Activated CD4-positive, alpha-beta T cell treated with anti-CD3 and anti-CD28 coated beads, Interleukin-2, amount 10 ng/mL, durations not matched to agents 24 days and 14 days (primary cell): ENCODE measurements around the gene FOXN3. TPM values are rescaled to one million over a fixed set of nuclear protein-coding genes. Genes with fewer than 3 reads are reported as not detected.
A peak's percentile ranks its signal among the peaks of the same experiment; 100 is the strongest.

Experiments
- DNase-seq: peaks from one replicate; pipeline ENCODE4 v3.0.0; 2022
- H3K27ac Mint-ChIP-seq: one replicate; pipeline ENCODE4 v1.8.0; 2022; ENCODE audit warnings: mild to moderate bottlenecking, mixed read lengths
- H3K27me3 Mint-ChIP-seq: one replicate; pipeline ENCODE4 v1.8.0; 2022; ENCODE audit warnings: mixed read lengths
- H3K36me3 Mint-ChIP-seq: one replicate; pipeline ENCODE4 v1.8.0; 2022; ENCODE audit warnings: low read depth, mild to moderate bottlenecking, mixed read lengths
- H3K4me1 Mint-ChIP-seq: one replicate; pipeline ENCODE4 v1.8.0; 2021; ENCODE audit warnings: mixed read lengths
- H3K4me3 Mint-ChIP-seq: one replicate; pipeline ENCODE4 v1.8.0; 2022; ENCODE audit warnings: mild to moderate bottlenecking, moderate library complexity, mixed read lengths
- H3K9me3 Mint-ChIP-seq: one replicate; pipeline ENCODE4 v1.8.0; 2021; ENCODE audit warnings: mixed read lengths
- intact Hi-C: fragments of 100-400 bp; cut with micrococcal nuclease; formaldehyde crosslinking; loops from one replicate; pipeline ENCODE4 v1.15.1; 2023
- total RNA-seq: library from RNA; stranded (reverse); gene quantifications from 2 replicates; pipeline ENCODE4 v1.2.3, GENCODE V29; 2022

The FOXN3 gene
- total RNA-seq, 1 donor from 2014 or later: 80.0 TPM

- peaks cover 16% of the 10 kb centered on the region for H3K36me3 Mint-ChIP-seq
- no peaks in the 10 kb centered on the region for H3K27me3 Mint-ChIP-seq
- H3K9me3 Mint-ChIP-seq: peaks cover 4% of the 10 kb centered on the region
- intact Hi-C loops: loop anchor here (2.0 to 5.0 kb wide), 6 partner anchors 52 to 1032 kb away; partner anchors contain the start of genes CALM1 and FOXN3
- H3K4me1 Mint-ChIP-seq: peaks cover 38% of the 10 kb centered on the region
- H3K4me3 Mint-ChIP-seq: peak overlapping the region; percentile 80
- DNase-seq: peak; percentile 84
- H3K27ac Mint-ChIP-seq: peak overlapping the region; percentile 92
These were observed 51.8 kb downstream of the FOXN3 start for GRCh38 chr14:89365061-89365801.

GRCh38 chr14:89364316-89364715, 52.7 kb downstream of the FOXN3 start:
- peaks cover 23% of the 10 kb centered on the region for H3K36me3 Mint-ChIP-seq
- DNase-seq: no peak
- peaks cover 4% of the 10 kb centered on the region for H3K9me3 Mint-ChIP-seq
- peak overlapping the region; percentile 92 for H3K27ac Mint-ChIP-seq
- H3K4me1 Mint-ChIP-seq: peaks cover 36% of the 10 kb centered on the region
- H3K4me3 Mint-ChIP-seq: peak overlapping the region; percentile 80
- intact Hi-C loops: loop anchor here (2.0 kb wide), 4 partner anchors 52 to 316 kb away; partner anchors contain the start of gene FOXN3
- H3K27me3 Mint-ChIP-seq: no peaks in the 10 kb centered on the region

GRCh38 chr14:89360277-89360676, 56.8 kb downstream of the FOXN3 start:
- Mint-ChIP-seq H3K4me1 (peaks cover 29% of the 10 kb centered on the region), H3K27me3 (no peaks in the 10 kb centered on the region), H3K27ac (peak overlapping the region; percentile 76), H3K36me3 (peaks cover 24% of the 10 kb centered on the region), H3K4me3 (no peak overlapping the region), H3K9me3 (no peaks in the 10 kb centered on the region)
- no peak for DNase-seq
- intact Hi-C loops: no loop called here

GRCh38 chr14:89359477-89360222, 57.4 kb downstream of the FOXN3 start:
- no peaks in the 10 kb centered on the region for H3K9me3 Mint-ChIP-seq
- DNase-seq: no peak
- H3K4me3 Mint-ChIP-seq: no peak overlapping the region
- peak overlapping the region; percentile 76 for H3K27ac Mint-ChIP-seq
- H3K36me3 Mint-ChIP-seq: peaks cover 24% of the 10 kb centered on the region
- intact Hi-C loops: no loop called here
- H3K27me3 Mint-ChIP-seq: no peaks in the 10 kb centered on the region
- H3K4me1 Mint-ChIP-seq: peaks cover 23% of the 10 kb centered on the region

- intact Hi-C loops: no loop called here
- Mint-ChIP-seq H3K9me3 (no peaks in the 10 kb centered on the region), H3K27ac (no peak overlapping the region), H3K4me3 (no peak overlapping the region), H3K4me1 (peaks cover 17% of the 10 kb centered on the region), H3K36me3 (peaks cover 17% of the 10 kb centered on the region), H3K27me3 (no peaks in the 10 kb centered on the region)
- no peak for DNase-seq
These were observed 59.3 kb downstream of the FOXN3 start for GRCh38 chr14:89357655-89358297.

- Mint-ChIP-seq H3K27ac (no peak overlapping the region), H3K27me3 (no peaks in the 10 kb centered on the region), H3K36me3 (peaks cover 17% of the 10 kb centered on the region), H3K4me1 (peaks cover 24% of the 10 kb centered on the region), H3K9me3 (no peaks in the 10 kb centered on the region), H3K4me3 (no peak overlapping the region)
- intact Hi-C loops: no loop called here
- DNase-seq: no peak
These were observed 60.1 kb downstream of the FOXN3 start for GRCh38 chr14:89356927-89357326.

GRCh38 chr14:89356496-89356895, 60.5 kb downstream of the FOXN3 start:
- no peak overlapping the region for H3K27ac Mint-ChIP-seq
- DNase-seq: no peak
- H3K4me1 Mint-ChIP-seq: peaks cover 28% of the 10 kb centered on the region
- no peaks in the 10 kb centered on the region for H3K9me3 Mint-ChIP-seq
- peaks cover 17% of the 10 kb centered on the region for H3K36me3 Mint-ChIP-seq
- intact Hi-C loops: no loop called here
- no peak overlapping the region for H3K4me3 Mint-ChIP-seq
- H3K27me3 Mint-ChIP-seq: no peaks in the 10 kb centered on the region

GRCh38 chr14:89353766-89354113, 63.3 kb downstream of the FOXN3 start:
- H3K27ac Mint-ChIP-seq: peak overlapping the region; percentile 11

GRCh38 chr14:89352976-89353765, 63.9 kb downstream of the FOXN3 start:
- Mint-ChIP-seq H3K27me3 (no peaks in the 10 kb centered on the region), H3K9me3 (no peaks in the 10 kb centered on the region), H3K4me1 (peaks cover 48% of the 10 kb centered on the region), H3K27ac (peak overlapping the region; percentile 34), H3K36me3 (peaks cover 33% of the 10 kb centered on the region), H3K4me3 (no peak overlapping the region)
- DNase-seq: no peak
- intact Hi-C loops: no loop called here

More at GRCh38 chr14:89353766-89354113, 63.3 kb downstream of the FOXN3 start:
- DNase-seq: no peak
- Mint-ChIP-seq H3K4me3 (no peak overlapping the region), H3K36me3 (peaks cover 30% of the 10 kb centered on the region), H3K27me3 (no peaks in the 10 kb centered on the region), H3K9me3 (no peaks in the 10 kb centered on the region), H3K4me1 (peaks cover 48% of the 10 kb centered on the region)
- intact Hi-C loops: no loop called here

GRCh38 chr14:89351516-89352404, 65.3 kb downstream of the FOXN3 start:
- intact Hi-C loops: no loop called here
- no peaks in the 10 kb centered on the region for H3K27me3 Mint-ChIP-seq
- peaks cover 43% of the 10 kb centered on the region for H3K36me3 Mint-ChIP-seq
- H3K4me1 Mint-ChIP-seq: peaks cover 47% of the 10 kb centered on the region
- DNase-seq: peak; percentile 71
- H3K9me3 Mint-ChIP-seq: no peaks in the 10 kb centered on the region
- peak overlapping the region; percentile 84 for H3K4me3 Mint-ChIP-seq
- peak overlapping the region; percentile 93 for H3K27ac Mint-ChIP-seq

GRCh38 chr14:89351221-89351515, 65.9 kb downstream of the FOXN3 start:
- Mint-ChIP-seq H3K9me3 (no peaks in the 10 kb centered on the region), H3K4me1 (peaks cover 42% of the 10 kb centered on the region), H3K36me3 (peaks cover 45% of the 10 kb centered on the region), H3K27me3 (no peaks in the 10 kb centered on the region), H3K4me3 (peak overlapping the region; percentile 84), H3K27ac (peak overlapping the region; percentile 93)
- DNase-seq: no peak
- intact Hi-C loops: no loop called here

- no peaks in the 10 kb centered on the region for H3K27me3 Mint-ChIP-seq
- peaks cover 47% of the 10 kb centered on the region for H3K36me3 Mint-ChIP-seq
- intact Hi-C loops: no loop called here
- H3K4me3 Mint-ChIP-seq: peak overlapping the region; percentile 46
- H3K4me1 Mint-ChIP-seq: peaks cover 37% of the 10 kb centered on the region
- H3K27ac Mint-ChIP-seq: no peak overlapping the region
- H3K9me3 Mint-ChIP-seq: no peaks in the 10 kb centered on the region
- DNase-seq: no peak
These were observed 66.9 kb downstream of the FOXN3 start for GRCh38 chr14:89350152-89350551.
